Type B pancreatic cell (in vitro differentiated cells): Measurements from ENCODE around the gene TEKT5. TPM values are rescaled to one million over a fixed set of nuclear protein-coding genes. Genes with fewer than 3 reads are reported as not detected.
"Not testable (repeated sequence)": the region's sequence is repeated elsewhere in the genome, so short reads cannot be mapped to it uniquely, and the experiment has no call there.

ENCODE experiments used
- DNase-seq: peaks from one replicate; pipeline ENCODE4 v3.0.0; 2021; ENCODE audit warnings: mixed read lengths; ENCODE audit not compliant: unreplicated experiment; ENCODE audit errors: extremely low spot score
- H3K27ac Mint-ChIP-seq: 2 replicates; pipeline ENCODE4 v1.8.0; 2021; ENCODE audit warnings: mild to moderate bottlenecking, mixed read lengths
- H3K27me3 Mint-ChIP-seq: 2 replicates; pipeline ENCODE4 v1.8.0; 2021; ENCODE audit warnings: mixed read lengths
- H3K36me3 Mint-ChIP-seq: 2 replicates; pipeline ENCODE4 v1.8.0; 2021; ENCODE audit warnings: mixed read lengths
- H3K4me1 Mint-ChIP-seq: one replicate; pipeline ENCODE4 v1.8.0; 2021; ENCODE audit warnings: mixed read lengths; ENCODE audit not compliant: unreplicated experiment
- H3K4me3 Mint-ChIP-seq: 2 replicates; pipeline ENCODE4 v1.8.0; 2021; ENCODE audit warnings: mild to moderate bottlenecking, mixed read lengths
- H3K9me3 Mint-ChIP-seq: 2 replicates; pipeline ENCODE4 v1.8.0; 2021; ENCODE audit warnings: mixed read lengths
- CTCF ChIP-seq: fragments of 200-600 bp; sonication (generic); conservative IDR thresholded peaks from 2 replicates; pipeline ENCODE4 v1.5.0; 2021; ENCODE audit warnings: antibody characterized with exemption, mild to moderate bottlenecking
- total RNA-seq: library from RNA; stranded (reverse); gene quantifications from 2 replicates; pipeline ENCODE4 v1.2.1, GENCODE V29; 2021; ENCODE audit warnings: low replicate concordance

Gene TEKT5
- total RNA-seq, 1 donor from 2014 or later = 0.41 TPM

DNA sequence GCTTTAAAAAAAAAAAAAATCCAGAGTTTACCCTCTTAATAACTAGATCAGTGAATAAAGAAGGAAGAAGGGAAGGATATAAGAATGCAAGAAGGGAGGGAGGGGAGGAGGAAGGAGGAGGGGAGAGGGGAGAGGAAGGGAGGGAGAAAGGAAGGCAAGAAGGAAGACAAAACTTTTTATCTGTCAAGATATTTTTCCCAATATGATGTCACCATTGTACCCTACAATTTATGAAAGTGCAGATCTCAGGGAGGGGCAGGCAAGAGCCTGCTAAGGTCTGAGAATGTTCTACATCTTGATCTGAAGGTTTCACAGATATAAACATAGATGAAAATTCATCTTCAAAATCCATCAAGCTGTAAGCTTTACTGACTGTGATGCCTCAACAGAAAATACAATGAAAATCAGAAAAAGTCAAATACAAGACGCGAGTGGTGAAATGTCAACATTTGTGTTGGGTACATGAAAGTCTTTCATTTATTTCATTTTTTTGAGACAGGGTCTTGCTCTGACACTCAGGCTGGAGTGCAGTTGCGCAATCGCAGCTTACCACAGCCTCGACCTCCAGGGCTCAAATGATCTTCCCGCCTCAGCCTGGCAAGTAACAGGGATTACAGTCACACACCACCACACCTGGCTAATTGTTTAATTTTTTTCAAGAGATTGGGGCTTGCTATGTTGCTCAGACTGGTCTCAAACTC, 57.2 kb downstream of the TEKT5 start:
- peaks cover 10% of the 10 kb centered on the region for H3K27me3 Mint-ChIP-seq
- no peak for TF ChIP-seq CTCF
- no peak for DNase-seq
- no peak overlapping the region for H3K4me3 Mint-ChIP-seq
- no peak overlapping the region for H3K27ac Mint-ChIP-seq
- no peaks in the 10 kb centered on the region for H3K36me3 Mint-ChIP-seq
- no peaks in the 10 kb centered on the region for H3K9me3 Mint-ChIP-seq
- peaks cover 6% of the 10 kb centered on the region for H3K4me1 Mint-ChIP-seq

GRCh38 chr16:10635365-10636021, 59.2 kb downstream of the TEKT5 start:
- Mint-ChIP-seq H3K4me1 (no peaks in the 10 kb centered on the region), H3K4me3 (no peak overlapping the region), H3K27ac (no peak overlapping the region), H3K9me3 (no peaks in the 10 kb centered on the region), H3K36me3 (no peaks in the 10 kb centered on the region), H3K27me3 (peaks cover 6% of the 10 kb centered on the region)
- no peak for TF ChIP-seq CTCF
- DNase-seq = no peak

- H3K4me1 Mint-ChIP-seq, DNase-seq, H3K36me3 Mint-ChIP-seq, H3K9me3 Mint-ChIP-seq, H3K27ac Mint-ChIP-seq, H3K27me3 Mint-ChIP-seq, H3K4me3 Mint-ChIP-seq: not testable (repeated sequence)
Observed at GRCh38 chr16:10633429-10633828, 61.3 kb downstream of the TEKT5 start.

- no peaks in the 10 kb centered on the region for H3K4me1 Mint-ChIP-seq
- no peak for DNase-seq
Observed at GRCh38 chr16:10631886-10632285, 62.8 kb downstream of the TEKT5 start.

GRCh38 chr16:10629592-10629963, 65.2 kb downstream of the TEKT5 start:
- no peak for TF ChIP-seq CTCF

More at GRCh38 chr16:10631886-10632285, 62.8 kb downstream of the TEKT5 start:
- Mint-ChIP-seq H3K36me3 (no peaks in the 10 kb centered on the region), H3K9me3 (no peaks in the 10 kb centered on the region), H3K4me3 (no peak overlapping the region), H3K27ac (no peak overlapping the region), H3K27me3 (peaks cover 4% of the 10 kb centered on the region)
- no peak for TF ChIP-seq CTCF

GRCh38 chr16:10625595-10626357, 69.0 kb downstream of the TEKT5 start:
- Mint-ChIP-seq H3K4me1 (no peaks in the 10 kb centered on the region), H3K36me3 (no peaks in the 10 kb centered on the region), H3K27ac (no peak overlapping the region), H3K9me3 (no peaks in the 10 kb centered on the region), H3K4me3 (no peak overlapping the region), H3K27me3 (peaks cover 3% of the 10 kb centered on the region)
- DNase-seq = no peak
- TF ChIP-seq CTCF = no peak

More at GRCh38 chr16:10629592-10629963, 65.2 kb downstream of the TEKT5 start:
- Mint-ChIP-seq H3K27ac (no peak overlapping the region), H3K27me3 (peaks cover 7% of the 10 kb centered on the region), H3K36me3 (no peaks in the 10 kb centered on the region), H3K4me1 (no peaks in the 10 kb centered on the region), H3K4me3 (no peak overlapping the region), H3K9me3 (no peaks in the 10 kb centered on the region)
- DNase-seq = no peak
